D341Med (cell line): ENCODE results near the gene TLR7.

Source experiments
- DNase-seq: peaks from one replicate; pipeline ENCODE4 v3.0.0; 2012; ENCODE audit warnings: low spot score

Gene TLR7

DNA sequence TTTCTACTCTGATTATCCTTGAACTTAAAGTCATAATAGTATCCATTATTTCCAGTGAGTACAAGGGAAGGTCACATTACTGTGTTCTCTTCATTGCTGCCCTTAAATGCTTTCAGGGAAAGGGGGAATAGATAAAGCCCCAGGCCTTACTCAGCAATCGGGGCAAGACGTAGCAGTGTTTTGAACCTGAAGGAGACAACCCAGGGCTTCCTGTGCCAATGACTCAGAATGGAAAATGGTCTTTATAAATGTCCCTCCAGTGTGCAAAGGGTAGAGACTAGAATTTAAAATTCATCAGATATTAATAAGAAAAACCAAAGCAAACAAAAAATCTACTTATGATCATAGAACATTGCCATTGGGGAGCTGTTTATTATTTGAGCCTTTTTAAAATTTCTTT lies 63.3 kb downstream of the TLR7 start:
- DNase-seq: no peak

GRCh38 chrX:12932244-12932643 lies 65.4 kb downstream of the TLR7 start:
- no peak for DNase-seq

- no peak for DNase-seq
These were observed 68.0 kb downstream of the TLR7 start for GRCh38 chrX:12934850-12935249.

GRCh38 chrX:12936947-12937346 lies 70.1 kb downstream of the TLR7 start:
- DNase-seq: no peak
